Measurements from ENCODE around the gene C16orf89.
"Not testable (repeated sequence)": the region's sequence is repeated elsewhere in the genome, so short reads cannot be mapped to it uniquely, and the experiment has no call there.

The C16orf89 gene

DNA sequence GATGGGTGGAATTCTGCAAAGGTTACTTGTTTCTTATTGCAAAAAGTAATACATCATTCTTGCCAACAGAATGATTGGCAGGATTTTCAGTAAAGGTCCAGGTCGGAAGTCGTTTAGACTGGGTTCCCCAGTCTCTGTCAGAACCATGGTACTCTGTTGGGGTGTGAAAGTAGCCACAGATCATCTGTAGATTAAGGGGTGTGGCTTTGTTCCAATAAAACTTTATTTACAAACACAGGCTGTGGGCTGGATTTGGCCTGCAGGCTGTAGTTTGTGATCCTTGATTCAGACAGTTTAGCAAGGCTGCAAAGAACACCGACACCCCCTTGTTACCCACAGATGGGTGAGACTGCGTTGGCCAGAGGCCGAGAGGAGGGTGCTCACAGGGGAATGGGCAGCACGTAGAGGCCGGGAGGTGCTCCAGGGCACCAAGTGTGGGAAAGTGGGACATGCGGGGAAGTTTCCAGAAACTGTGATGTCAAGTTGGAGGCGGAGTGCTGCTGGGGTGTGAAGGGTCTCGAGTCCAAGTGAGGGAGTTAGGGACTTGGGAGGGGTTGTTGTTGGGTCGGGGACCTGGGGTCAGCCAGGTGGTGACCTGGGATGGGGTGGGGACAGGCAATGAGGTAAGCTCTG, 18.5 kb upstream of the C16orf89 start:
- DNase-seq (ENCODE audit: low spot score): not testable (repeated sequence)

DNA sequence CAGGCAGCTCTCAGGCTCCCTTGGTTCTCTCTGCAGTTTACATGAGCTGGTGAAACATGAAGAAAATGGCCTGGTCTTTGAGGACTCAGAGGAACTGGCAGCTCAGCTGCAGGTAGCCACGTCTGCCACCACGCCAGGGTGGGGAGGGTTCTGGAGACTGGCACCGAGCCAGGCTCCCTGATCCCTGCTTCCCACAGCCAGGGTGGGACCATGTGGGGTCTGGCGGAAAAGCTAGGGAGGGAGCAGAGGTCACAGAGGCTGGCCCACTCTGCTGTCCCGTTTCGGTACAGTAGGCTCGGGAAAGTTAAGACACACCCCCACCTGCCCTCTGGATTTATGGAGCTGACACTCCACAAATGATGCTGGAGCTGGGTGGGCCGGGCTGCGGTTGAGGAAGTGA, 17.9 kb upstream of the C16orf89 start:
- not testable (repeated sequence) for DNase-seq (ENCODE audit: low spot score)

DNA sequence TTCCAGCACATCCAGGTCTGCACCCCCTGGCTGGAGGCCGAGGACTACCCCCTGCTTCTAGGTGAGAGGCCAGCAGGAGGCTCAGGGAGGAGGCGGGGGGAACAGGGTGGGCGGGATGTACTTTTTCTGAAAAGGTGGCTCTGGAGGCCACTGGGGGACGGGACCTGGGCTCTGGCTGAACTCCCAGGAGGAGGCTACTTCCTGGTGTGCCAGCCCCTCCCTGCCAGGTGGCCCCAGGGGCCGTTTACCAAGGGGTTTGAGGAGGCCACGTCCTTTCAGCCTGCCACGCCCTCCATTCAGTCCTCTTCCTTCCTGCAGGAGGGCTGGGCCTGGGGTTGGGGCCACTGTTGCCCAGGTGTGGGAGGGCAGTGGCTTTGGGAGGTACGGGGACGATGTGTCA, 15.2 kb upstream of the C16orf89 start:
- not testable (repeated sequence) for DNase-seq (ENCODE audit: low spot score)

DNA sequence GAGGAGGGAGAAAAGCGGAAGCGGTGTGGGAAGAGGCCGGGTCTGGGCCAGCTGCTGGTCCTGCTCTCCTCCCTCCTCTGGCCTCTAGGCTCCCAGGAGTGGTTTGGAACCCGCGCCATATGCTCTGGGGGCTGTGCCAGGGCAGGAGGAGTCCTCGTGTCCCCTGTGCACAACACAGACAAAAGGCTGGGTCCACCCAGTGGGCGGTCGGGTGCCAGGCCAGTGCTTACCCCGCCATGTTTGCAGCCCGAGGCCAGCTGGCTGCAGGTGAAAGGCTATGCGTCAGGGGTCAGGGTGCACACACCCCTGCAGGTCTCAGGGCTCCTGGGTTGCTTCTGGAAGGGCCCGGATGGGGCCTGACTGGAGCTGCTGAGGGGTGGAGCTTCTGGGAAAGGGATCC, 14.7 kb upstream of the C16orf89 start:
- DNase-seq (ENCODE audit: low spot score): not testable (repeated sequence)

DNA sequence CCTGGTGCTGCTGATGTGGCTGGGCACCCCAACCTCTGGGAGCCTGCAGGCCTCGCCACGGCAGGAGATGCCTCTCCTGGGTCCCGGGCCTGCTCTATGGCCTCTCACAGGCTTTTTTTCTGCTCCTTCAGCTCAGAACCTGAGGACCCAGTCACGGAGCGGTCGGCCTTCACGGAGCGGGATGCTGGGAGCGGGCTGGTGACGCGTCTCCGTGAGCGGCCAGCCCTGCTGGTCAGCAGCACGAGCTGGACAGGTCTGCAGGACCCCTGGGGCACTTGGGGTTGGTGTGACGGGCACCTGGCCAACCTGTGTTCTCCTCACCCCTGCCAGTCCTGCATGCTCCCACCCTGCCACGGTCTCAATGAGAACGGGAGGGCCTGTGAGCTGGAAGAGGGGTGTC, 12.9 kb upstream of the C16orf89 start:
- DNase-seq (ENCODE audit: low spot score): no peak

DNA sequence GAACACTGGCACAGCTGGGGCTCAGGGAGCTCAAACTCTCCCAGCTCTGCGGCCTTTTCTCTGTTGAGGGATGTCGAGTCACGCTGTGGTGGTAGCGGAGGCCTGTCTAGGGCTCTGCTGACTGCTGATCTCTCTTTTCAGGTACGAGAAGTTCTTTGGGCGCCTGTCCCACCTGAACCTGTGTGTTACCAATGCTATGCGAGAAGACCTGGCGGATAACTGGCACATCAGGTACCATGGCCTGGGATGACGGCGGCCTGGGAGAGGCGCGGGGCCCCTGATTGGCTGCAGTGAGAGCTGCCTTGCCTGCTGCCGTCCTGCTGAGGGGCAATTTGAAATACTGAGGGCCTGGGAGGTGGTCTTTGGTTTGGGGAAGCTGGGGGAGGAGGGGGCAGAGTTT, 11.5 kb upstream of the C16orf89 start:
- DNase-seq (ENCODE audit: low spot score): no peak

DNA sequence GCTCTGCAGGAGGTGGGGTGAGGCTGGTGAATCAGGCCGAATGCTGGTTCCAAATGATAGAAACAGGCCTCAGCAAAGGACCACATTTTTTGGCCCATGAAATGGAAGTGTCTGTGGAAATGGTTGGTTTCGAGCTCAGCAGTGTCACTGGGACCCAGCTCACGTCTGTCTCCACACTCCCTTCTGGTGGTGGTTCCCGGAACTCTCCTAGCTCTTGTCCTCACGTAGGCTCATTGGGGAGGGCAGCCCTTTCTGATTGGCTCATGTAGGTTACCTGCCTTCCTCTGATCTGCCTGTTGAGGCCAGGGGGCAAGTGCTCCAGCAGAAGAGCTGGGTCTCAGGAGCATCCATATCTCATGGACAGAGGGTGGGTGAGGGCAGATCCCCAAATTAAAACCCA, 9.9 kb upstream of the C16orf89 start:
- DNase-seq (ENCODE audit: low spot score): no peak

DNA sequence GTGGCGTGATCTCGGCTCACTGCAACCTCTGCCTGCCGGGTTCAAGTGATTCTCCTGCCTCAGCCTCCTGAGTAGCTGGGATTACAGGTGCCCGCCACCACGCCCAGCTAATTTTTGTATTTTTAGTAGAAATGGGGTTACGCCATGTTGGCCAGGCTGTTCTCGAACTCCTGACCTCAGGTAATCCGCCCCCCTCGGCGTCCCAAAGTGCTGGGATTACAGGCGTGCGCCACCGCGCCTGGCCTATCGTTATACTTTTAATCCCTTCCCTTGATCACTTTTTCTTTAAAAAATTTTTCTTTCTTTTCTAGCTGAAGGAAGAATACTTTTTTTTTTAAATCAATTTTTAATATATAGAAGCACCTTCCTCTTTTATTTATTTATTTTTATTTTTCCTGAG, 8.0 kb upstream of the C16orf89 start:
- not testable (repeated sequence) for DNase-seq (ENCODE audit: low spot score)

DNA sequence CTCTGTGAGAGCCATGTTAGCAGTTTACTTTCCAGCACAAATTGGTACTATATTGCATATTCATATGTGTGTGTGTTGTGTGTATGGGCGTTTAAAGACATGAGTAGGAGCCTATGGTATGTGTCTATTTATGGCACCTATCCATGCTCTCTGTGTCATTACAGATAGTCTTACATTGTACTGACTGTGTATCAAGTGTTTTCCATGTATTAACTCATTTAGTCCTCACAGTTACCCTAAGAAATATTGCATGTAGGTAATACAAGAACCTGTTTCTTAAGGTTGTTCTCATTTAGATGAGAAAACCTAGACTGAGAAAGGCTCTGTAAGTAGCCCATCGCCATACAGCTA, 7.5 kb upstream of the C16orf89 start:
- no peak for DNase-seq (ENCODE audit: low spot score)

DNA sequence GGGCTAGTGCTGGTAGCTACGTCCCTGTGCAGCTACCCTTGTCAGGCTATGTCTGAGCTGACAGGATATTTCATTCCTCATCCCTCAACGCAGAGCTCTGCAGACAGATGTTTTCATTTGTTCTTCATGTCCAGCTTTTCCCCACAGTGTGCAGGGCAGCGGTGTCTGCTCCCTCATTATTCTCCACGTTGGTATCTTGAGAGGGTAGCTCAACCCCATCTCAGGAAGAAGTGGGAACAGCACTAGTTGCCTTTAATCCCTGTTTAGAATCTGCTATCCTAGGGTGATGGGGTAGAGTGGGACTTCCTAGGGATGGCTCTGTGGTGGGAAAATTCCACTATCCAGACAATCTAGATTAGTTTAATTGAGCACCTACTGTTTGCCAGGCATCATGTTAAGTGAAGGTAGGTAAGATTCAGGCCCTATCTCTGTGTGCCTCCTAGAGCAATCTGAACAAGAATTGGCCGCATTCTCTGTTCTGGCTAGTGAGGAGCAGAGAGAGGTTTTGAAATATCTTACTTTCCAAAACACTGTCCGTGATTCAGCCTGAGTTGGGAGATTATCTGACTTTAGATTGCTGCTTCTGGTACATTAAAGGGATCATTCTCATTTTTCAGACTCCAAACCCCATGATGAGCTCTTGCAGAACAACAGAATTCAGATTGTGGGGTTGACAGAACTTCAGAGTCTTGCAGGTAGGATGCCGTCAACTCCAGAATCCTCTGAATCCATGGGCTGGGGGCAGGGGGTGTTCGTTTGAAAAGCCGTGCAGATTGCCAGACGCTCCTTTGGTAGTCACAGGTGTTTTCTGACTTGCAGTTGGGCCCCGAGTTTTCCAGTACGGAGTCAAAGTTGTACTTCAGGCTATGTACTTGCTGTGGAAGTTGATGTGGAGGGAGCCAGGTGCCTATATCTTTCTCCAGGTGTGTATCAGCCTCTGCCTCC, 6.8 kb upstream of the C16orf89 start:
- DNase-seq (ENCODE audit: low spot score): no peak

DNA sequence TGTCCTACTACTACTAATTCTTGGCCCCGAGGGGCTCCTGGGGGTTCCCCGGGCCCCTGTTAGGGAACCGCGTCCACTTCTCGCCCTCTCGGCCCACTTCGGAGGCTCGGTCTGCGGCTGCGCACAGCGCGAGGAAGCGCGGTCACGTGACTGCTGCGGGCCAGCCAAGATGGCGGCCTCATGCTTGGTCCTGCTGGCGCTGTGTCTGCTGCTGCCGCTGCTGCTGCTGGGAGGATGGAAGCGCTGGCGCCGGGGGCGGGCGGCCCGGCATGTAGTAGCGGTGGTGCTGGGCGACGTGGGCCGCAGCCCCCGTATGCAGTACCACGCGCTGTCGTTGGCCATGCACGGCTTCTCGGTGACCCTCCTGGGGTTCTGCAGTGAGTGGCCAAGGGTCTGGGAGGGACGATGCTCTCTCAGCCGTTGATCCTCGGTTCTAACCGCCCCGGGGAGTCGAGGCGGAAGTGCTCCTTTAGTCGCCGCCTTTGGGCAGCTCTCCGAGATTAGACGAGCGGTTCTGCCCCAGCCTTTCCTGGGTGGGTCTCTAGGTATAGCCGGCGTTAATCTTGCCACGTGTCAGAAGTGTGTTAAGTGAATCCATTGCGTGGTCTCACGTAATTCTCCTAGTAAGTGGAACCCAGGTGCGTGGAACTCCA, 6.1 kb upstream of the C16orf89 start, which contains the start of gene ALG1:
Gene ALG1 (plus strand): TSS at position 163 of the 653 bp plus-strand sequence. CDS start 7 bp downstream, at position 170.
- peak; percentile 91 for DNase-seq (ENCODE audit: low spot score)

DNA sequence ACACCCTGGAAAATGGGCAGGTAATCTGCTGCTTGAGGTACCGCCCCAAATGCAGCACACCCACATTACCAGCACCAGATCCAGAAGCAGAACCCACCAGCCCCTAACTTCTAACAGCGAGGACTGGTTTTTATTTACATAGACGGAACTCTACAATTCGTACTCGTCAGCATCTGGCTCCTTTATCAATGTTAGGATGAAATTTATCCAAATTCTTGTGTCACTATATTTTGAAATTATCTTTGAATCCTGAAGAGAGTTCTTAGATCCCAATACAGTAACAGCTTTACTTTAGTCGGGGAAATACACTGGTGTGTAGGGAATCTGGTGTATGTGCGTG, 5.6 kb upstream of the C16orf89 start:
- no peak for DNase-seq (ENCODE audit: low spot score)

DNA sequence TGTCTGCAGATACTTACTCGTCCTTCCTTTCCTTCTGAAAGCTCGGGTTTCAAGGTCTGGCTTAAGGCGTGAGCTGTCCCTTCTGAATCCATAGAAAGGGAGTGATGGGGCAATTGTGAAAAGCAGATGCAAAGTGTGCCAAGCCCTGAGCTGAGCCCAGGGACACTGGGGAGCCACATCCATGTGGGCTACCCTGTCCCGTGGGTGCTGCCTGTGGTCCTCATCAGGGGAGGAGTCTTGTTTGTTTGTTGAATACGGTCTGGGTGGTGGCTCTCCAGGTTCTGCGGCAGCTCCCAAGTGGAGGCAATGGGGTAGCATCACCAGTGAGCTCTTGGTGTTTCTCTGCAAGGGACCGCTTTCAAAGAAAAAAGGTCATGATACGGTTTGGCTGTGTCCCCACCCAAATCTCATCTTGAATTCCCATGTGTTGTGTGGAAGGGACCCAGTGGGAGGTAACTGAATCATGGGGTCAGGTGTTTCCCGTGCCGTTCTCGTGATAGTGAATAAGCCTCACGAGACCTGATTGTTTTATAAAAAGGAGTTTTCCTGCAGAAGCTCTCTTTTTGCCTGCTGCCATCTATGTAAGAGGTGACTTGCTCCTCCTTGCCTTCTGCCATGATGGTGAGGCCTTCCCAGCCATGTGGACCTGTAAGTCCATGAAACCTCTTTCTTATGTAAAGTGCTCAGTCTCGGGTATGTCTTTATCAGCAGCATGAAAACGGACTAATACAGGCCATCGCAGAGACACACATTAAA, 4.9 kb upstream of the C16orf89 start:
- DNase-seq (ENCODE audit: low spot score): no peak

DNA sequence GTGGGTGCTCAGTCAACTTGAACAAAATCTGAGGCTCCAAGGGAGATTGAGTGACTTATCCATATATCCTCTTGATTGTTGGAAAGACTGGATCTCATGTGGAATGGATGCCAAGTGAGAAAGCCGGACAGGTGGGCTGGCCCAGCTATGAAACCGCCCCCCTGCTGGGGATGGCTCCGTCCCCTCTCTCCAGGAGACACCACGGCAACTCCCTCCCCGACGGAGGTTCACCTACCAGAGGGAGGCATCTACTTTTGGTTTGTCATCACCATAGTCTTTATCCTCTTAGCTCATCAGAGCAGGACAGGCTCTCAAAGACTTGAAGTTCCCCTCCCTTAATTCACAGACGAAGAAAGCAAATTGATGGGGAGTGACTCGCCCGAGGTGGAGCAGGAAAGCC, 4.1 kb upstream of the C16orf89 start:
- no peak for DNase-seq (ENCODE audit: low spot score)

DNA sequence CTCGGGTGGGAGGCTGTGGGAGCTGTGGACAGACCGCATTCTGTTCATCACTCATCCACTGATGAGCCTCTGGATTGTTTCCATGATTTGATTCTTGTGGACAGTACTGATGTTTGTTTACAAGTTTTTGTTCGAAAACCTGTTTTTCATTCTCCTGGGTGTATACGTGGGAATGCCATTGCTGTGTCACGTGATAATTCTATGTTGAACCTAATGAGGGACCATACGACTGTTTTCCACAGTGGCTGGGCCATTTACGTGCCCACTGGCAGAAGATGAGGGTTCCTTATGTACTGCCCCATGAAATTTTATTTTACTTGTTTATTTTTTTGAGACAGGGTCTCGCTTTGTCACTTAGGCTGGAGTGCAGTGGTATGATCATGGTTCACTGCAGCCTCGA, 3.3 kb upstream of the C16orf89 start:
- DNase-seq (ENCODE audit: low spot score): no peak

DNA sequence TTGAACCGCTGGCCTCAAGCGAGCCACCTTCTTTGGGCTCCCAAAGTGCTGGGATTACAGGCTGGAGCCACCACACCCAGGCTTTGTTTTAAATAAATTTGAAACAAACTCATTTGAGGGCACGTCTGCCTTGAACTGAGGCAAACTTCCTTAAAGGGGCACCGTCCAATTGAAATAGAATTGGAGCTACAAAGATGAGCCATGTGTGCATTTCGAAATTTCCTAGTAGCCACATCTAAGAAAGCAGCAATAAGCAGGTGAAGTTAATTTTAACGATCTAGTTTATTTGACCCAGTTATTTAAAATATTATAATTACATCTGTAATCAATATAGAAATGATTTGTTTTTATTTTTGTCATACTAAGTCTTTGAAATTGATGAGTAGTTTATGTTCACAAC, 755 bp upstream of the C16orf89 start:
- no peak for DNase-seq (ENCODE audit: low spot score)

DNA sequence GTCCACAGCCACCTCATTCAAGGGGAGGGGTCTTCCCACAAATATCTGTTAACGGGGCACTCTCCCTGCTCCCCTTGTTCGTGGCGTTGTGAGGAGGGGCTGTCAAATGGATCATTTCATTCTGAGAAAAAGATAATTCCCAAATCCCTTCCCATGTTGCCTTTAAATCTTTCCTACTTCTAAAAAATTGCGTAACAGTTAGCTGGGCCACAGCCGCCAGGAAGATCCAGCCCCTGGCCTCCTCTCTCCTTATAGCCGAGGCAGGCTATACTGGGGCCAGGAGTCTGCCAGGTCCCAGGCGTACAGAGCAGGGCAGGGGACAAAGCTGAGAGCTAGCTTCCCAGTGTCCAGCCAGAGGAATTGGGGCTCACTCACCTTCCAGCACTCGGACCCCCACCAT, 430 bp downstream of the C16orf89 start:
- no peak for DNase-seq (ENCODE audit: low spot score)

DNA sequence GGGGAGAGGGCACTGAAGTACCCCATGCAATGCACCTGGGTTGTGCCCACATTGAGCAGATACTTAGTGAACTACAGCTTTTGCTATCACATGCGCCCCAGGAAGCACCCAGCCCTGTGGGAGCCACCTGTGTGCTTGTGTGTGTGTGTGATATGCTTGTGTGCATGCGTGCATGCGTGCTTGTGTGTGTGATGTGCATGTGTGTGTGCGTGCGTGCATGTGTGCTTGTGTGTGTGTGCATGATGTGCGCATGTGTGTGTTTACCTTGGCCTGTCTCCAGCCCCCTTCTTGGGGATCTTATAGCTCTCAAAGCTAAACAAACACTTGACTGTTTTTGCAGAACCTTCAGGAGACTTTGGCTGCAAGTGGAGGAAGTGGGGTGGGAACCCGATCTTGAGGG, 841 bp downstream of the C16orf89 start:
- no peak for DNase-seq (ENCODE audit: low spot score)

DNA sequence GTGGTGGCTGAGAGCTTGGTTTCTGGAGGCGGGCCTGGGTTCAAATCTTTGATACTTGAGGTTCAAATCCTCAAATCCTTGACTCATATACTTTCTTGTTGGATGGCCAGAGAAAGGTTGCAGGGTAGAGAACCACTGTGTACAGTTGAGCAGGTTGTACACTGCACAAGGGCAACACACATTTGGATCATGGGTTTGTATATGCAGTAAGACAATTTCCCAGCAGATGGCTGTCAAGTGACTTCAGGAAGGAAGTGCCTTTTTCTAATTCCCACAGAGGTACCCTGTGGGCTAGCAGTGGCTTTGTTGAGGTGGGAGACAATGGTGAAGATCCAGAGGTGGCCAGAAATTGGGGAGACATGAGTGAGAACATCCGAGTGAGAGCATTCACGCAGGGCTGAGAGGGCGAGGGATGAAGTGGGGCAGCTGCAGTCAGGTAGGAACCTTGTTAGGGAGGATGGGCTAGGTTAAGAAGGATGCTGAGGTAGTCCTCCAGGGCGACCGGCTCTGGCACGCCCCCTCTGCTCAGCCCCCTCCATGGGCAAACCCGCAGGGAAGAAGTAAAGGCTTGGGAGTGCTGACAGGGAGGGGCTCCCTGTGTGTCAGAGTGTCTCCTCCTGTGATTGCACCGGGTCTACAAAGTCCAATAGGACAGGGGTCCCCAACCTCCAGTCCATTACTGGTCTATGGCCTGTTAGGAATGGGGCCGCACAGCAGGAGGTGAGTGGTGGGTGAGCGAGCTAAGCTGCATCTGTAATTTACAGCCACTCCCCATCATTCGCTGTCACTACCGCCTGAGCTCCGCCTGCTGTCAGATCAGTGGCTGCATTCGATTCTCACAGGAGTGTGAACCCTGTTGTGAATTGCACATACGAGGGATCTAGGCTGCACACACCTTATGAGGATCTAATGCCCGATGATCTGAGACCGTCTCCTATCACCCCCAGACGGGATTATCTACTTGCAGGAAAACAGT, 2.7 kb downstream of the C16orf89 start:
- DNase-seq (ENCODE audit: low spot score): no peak

DNA sequence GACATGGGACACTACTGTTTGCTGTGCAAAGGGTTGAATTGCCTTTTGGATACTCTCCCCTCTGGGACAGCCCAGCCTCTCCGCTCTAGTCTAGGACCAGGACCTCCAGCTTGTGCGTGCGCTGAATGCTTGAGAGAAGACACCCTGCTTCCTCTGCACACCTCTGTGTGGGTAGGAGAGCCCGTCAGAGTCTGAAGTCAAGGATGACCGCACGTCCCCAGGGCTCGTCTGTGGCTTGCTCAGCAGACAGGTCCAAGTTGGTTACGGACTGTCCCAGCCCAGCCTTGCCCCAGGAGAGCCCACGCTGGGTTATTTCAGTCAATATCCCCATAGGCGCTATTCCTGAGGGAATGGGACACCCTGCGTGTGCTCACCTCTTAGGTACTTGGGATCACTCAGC, 3.7 kb downstream of the C16orf89 start:
- DNase-seq (ENCODE audit: low spot score): no peak

DNA sequence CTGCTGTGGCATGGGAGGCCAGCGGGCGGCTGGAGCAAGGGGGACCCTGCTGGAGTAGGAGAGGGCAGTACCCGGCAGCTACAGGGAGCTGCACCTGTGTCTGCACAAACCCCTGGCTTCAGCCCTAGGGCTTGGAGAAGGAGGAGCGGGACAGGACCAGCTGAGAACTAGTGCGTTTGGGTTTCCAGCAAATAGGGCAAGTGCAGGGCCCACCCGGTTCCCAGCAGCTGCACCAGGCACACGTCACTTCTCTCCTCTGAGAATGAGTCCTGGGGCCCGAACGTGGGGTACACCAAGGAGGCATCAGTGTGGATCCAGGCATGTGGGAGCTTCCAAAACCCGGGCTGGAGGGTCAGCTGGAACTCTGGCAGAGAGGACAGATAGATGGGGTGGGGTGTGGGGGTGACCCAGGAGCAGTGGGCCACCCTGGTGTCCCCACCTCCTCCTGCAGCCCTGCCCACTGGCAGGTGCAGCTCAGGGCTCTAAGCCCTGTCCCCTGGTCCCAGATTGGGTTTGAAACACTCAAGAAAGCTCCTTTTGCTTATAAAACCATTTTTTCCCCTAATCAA, 5.6 kb downstream of the C16orf89 start:
- DNase-seq (ENCODE audit: low spot score): no peak
